Renal cortical epithelial cell (primary cell): ENCODE results near the gene TBX1. TPM values are rescaled to one million over a fixed set of nuclear protein-coding genes. Genes with fewer than 3 reads are reported as not detected.

Experiments
- DNase-seq: peaks from one replicate; pipeline ENCODE4 v3.0.0-alpha.2; 2011; ENCODE audit warnings: low read depth
- total RNA-seq: library from RNA; depleted of rRNA; stranded (reverse); fragments of >200 nt; gene quantifications from 2 replicates; pipeline ENCODE4 v1.2.3, GENCODE V29; 2014

Gene TBX1
- total RNA-seq, 1 donor from 2014 or later: 0.50 TPM

- DNase-seq: no peak
These were observed 39.0 kb downstream of the TBX1 start for GRCh38 chr22:19799322-19800190.

- no peak for DNase-seq
These were observed 39.7 kb downstream of the TBX1 start for GRCh38 chr22:19800306-19800705.

GRCh38 chr22:19800761-19801244 is 40.2 kb downstream of the TBX1 start:
- no peak for DNase-seq

- DNase-seq: no peak
These were observed 40.9 kb downstream of the TBX1 start for GRCh38 chr22:19801340-19802000.

GRCh38 chr22:19802001-19802893 is 41.7 kb downstream of the TBX1 start:
- no peak for DNase-seq

GRCh38 chr22:19802894-19803735 is 42.5 kb downstream of the TBX1 start:
- DNase-seq: no peak

GRCh38 chr22:19803736-19804267 is 43.2 kb downstream of the TBX1 start:
- DNase-seq: no peak

- DNase-seq: peak; percentile 83
These were observed 45.2 kb downstream of the TBX1 start for GRCh38 chr22:19805821-19806212.

- DNase-seq: peak; percentile 37
These were observed 45.9 kb downstream of the TBX1 start for GRCh38 chr22:19806213-19807160.

GRCh38 chr22:19807161-19807913 is 46.8 kb downstream of the TBX1 start:
- DNase-seq: no peak

GRCh38 chr22:19807914-19808872 is 47.6 kb downstream of the TBX1 start:
- no peak for DNase-seq

GRCh38 chr22:19808873-19809478 is 48.4 kb downstream of the TBX1 start:
- DNase-seq: no peak

GRCh38 chr22:19809741-19810140 is 49.2 kb downstream of the TBX1 start:
- DNase-seq: no peak

GRCh38 chr22:19810381-19811201 is 50.0 kb downstream of the TBX1 start:
- DNase-seq: peak; percentile 19

- no peak for DNase-seq
These were observed 50.6 kb downstream of the TBX1 start for GRCh38 chr22:19811211-19811621.
